ENCODE measurements around the gene FARP1.

- TF ChIP-seq CTCF (IDR thresholded peaks at IDR 0.05) (no peak), POLR2A (IDR thresholded peaks at IDR 0.05) (no peak)
These were observed 39.3 kb downstream of the FARP1 start for GRCh38 chr13:98182153-98182552.

All from gastroesophageal sphincter (tissue), 3 donors.